Ectodermal cell (in vitro differentiated cells): Measurements from ENCODE around the gene AFM.

Experiments
- H3K27ac ChIP-seq: 2 replicates; pipeline ENCODE4 v1.7.0; 2013; ENCODE audit warnings: mild to moderate bottlenecking, low read depth, low read length; ENCODE audit not compliant: insufficient read depth, poor library complexity, severe bottlenecking
- H3K27me3 ChIP-seq: 2 replicates; pipeline ENCODE4 v1.7.0; 2013; ENCODE audit warnings: mild to moderate bottlenecking, low read length; ENCODE audit not compliant: insufficient read depth, control insufficient read depth, poor library complexity, severe bottlenecking
- H3K36me3 ChIP-seq: one replicate; pipeline ENCODE4 v1.7.0; 2013; ENCODE audit warnings: low read length; ENCODE audit not compliant: control insufficient read depth, insufficient read depth
- H3K4me1 ChIP-seq: one replicate; pipeline ENCODE4 v1.7.0; 2013; ENCODE audit warnings: low read length; ENCODE audit not compliant: control insufficient read depth, insufficient read depth
- H3K4me3 ChIP-seq: 2 replicates; pipeline ENCODE4 v1.7.0; 2013; ENCODE audit warnings: low read depth, low read length, control low read depth; ENCODE audit not compliant: insufficient read depth
- H3K9me3 ChIP-seq: 2 replicates; pipeline ENCODE4 v1.7.0; 2013; ENCODE audit warnings: mild to moderate bottlenecking, low read length, moderate library complexity; ENCODE audit not compliant: control insufficient read depth
- WGBS, 2 experiments: methylation state at CpG; one replicate each; pipeline ENCODE4 v1.1.7; 2013; ENCODE audit warnings: missing lambda C conversion rate in 2 of 2; 5-methylcytosine and 5-hydroxymethylcytosine counted together

Gene AFM

DNA sequence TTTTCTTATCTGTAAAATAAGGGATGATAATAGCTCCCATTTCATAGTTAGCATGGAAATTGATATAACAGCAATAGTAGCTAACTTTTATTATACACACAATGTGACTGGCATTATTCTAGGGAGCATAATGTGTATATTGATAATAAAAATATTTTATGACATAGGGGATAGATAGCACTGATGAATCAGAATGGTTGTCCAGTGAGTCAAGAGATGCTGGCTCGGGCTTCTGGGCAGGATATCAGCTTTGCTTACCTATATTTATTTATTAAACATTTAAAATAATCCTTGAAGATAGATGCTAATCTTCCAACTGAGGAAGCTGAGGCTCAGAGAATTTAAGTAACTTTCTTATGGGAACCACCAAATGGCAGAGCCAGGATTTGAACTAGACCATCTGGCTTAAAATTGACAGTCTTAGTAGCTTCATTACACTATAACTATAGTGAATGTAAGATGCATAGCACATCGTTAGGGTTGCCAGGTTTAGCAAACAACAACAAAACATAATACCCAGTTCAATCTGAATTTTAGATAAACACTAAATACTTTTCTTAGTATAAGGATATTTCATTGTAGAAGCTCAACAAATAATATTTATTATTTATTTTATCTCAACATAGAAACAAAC is 42.8 kb upstream of the AFM start:
- Histone ChIP-seq H3K36me3 (no peaks in the 10 kb centered on the region), H3K9me3 (no peaks in the 10 kb centered on the region), H3K4me1 (no peaks in the 10 kb centered on the region), H3K27ac (no peak overlapping the region), H3K27me3 (no peaks in the 10 kb centered on the region), H3K4me3 (no peak overlapping the region)
- WGBS, 2 experiments = no CpG with 5 or more reads among the region's 2 CpGs

DNA sequence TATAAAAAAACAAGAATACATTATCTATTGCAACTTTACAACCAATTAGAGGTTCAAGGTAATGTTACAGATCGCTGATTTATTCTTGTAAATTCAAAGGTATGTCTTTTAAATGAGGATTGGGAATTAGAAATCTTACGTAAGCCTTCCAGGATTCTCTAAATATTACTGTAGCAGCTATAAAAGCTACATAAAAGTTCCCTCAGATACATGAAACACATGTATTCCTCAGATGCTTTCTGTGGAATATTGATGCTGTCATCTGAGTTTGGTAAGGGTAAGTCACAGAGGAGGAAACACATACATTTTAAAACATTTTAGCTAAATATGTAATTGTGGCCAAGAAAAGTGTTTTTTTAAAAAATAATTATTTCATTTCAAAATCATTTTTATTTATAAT is 42.1 kb upstream of the AFM start:
- H3K36me3 ChIP-seq = no peaks in the 10 kb centered on the region
- no peak overlapping the region for H3K27ac ChIP-seq
- H3K27me3 ChIP-seq = no peaks in the 10 kb centered on the region
- H3K4me3 ChIP-seq = no peak overlapping the region
- no peaks in the 10 kb centered on the region for H3K9me3 ChIP-seq
- no peaks in the 10 kb centered on the region for H3K4me1 ChIP-seq
- 100% methylated on average over 1 of the region's 2 CpGs; no CpG with 5 or more reads in 1 of the 2 experiments for whole genome bisulfite sequencing, 2 experiments

DNA sequence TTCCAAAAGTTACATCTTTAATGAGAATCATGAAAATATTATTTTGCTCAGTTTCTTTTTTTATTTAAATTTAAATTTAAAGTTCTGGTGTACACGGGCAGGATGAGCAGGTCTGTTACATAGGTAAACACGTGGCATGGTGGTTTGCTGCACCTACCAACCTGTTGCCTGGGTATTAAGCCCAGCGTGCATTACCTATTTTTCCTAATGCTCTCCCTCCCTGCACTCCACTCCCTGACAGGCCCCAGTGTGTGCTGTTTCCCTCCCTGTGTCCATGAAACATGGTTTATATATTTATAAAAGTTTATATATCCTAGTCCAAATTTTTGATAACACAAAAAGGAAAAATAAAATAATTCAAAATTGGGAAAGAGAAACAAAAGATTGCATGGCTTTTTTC is 41.6 kb upstream of the AFM start:
- no peaks in the 10 kb centered on the region for H3K27me3 ChIP-seq
- H3K4me1 ChIP-seq = no peaks in the 10 kb centered on the region
- H3K27ac ChIP-seq = no peak overlapping the region
- 89% methylated on average over 3 of the region's 3 CpGs for WGBS, 2 experiments
- H3K36me3 ChIP-seq = no peaks in the 10 kb centered on the region
- H3K4me3 ChIP-seq = no peak overlapping the region
- no peaks in the 10 kb centered on the region for H3K9me3 ChIP-seq

DNA sequence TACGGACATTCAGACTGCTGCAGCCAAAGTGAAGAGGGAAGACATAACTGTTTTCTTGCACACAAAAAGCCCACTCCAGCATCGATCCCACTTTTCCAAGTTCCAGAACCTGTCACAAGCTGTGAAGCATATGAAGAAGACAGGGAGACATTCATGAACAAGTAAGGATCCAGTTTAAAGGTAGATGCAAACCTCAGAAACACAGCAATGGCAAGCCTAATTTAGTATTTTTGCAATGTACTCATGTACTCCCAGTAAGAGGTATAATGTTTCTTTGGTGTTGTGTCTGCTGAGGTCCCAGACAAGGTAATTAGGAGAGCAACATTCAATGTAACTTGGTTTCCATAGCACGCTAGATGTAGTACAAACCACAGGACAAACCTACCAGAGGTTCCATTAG is 40.9 kb upstream of the AFM start:
- H3K4me3 ChIP-seq = no peak overlapping the region
- no peaks in the 10 kb centered on the region for H3K9me3 ChIP-seq
- H3K4me1 ChIP-seq = no peaks in the 10 kb centered on the region
- no peaks in the 10 kb centered on the region for H3K27me3 ChIP-seq
- WGBS, 2 experiments = 93 to 97% methylated on average over 3 of the region's 3 CpGs
- H3K27ac ChIP-seq = no peak overlapping the region
- H3K36me3 ChIP-seq = no peaks in the 10 kb centered on the region

DNA sequence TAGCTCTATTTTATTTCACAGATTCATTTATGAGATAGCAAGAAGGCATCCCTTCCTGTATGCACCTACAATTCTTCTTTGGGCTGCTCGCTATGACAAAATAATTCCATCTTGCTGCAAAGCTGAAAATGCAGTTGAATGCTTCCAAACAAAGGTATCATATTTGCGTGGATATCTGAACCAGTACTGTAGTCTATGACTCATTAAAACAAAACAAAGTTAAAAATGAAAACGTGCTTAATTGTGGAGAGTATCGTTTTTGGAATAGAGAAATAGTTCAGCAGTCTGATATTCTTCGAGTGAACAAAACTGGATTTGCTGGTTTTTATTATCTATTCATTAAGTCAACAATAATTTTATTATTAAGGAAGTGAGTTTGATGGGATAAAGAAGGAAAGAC is 39.3 kb upstream of the AFM start:
- Histone ChIP-seq H3K4me1 (no peaks in the 10 kb centered on the region), H3K4me3 (no peak overlapping the region), H3K27ac (no peak overlapping the region), H3K27me3 (no peaks in the 10 kb centered on the region), H3K36me3 (no peaks in the 10 kb centered on the region), H3K9me3 (no peaks in the 10 kb centered on the region)
- WGBS, 2 experiments = 93 to 100% methylated on average over 2 to 5 of the region's 5 CpGs

DNA sequence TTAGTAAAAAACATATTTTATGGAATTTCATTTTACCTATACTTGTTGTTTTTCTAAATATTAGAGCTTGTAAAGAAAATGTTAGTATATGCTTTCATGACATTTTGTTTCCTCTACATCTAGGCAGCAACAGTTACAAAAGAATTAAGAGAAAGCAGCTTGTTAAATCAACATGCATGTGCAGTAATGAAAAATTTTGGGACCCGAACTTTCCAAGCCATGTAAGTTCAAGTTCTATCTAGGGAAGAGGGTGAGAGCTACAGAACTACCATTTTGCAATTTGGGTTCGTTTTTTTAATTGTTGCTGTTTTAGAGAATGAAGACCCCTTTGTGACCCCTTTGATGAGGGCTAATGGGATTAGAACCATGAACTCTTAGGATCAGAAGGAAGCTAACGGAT is 38.3 kb upstream of the AFM start:
- H3K27me3 ChIP-seq = no peaks in the 10 kb centered on the region
- H3K9me3 ChIP-seq = no peaks in the 10 kb centered on the region
- no peaks in the 10 kb centered on the region for H3K4me1 ChIP-seq
- no peak overlapping the region for H3K27ac ChIP-seq
- no peak overlapping the region for H3K4me3 ChIP-seq
- H3K36me3 ChIP-seq = no peaks in the 10 kb centered on the region
- 70 to 78% methylated on average over 2 of the region's 3 CpGs for WGBS, 2 experiments

DNA sequence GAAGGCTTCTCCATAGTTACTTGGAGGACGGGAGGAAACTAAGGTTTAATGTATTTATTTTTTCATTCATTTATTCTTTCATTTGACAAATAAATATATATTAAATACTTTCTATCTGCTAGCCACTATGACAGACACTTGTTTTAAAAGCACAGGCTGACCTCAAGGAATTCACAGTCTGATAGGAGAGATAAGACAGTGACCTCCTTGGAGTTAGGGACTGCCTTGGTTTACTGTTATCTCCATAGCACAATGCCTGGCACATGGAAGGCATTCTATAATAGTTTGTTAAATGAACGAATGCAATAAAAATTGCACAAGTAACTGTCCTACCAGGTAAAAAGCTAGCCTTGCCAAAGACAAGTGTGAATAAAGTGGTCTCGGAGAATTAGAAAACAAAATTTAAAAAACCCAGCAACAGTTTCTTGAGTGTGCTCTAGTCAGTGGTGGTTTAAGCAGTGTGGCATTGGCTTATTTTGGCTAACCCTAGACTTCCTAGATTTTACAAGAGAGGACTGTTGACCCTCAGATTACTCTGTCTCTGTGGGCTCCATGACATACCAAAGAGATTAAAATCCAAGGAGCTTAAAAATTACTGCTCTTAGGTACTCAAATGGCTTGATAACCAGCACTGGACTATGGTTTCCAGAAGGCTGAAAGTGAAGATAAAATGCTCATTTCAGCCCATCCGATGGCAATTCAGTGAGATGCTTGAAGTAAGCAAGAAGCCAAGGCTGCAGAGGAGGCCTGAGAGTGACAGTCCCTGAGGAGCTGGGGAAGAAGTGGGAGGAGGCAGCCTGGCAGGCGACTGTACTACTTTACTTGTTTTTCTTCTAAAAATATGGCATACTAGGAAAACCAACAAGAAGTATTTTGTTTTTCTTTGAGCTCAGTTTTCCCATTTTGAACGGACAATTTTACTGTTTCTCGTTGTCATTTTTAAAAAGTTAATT is 35.9 kb upstream of the AFM start:
- 91% methylated on average over 6 of the region's 7 CpGs for WGBS, 2 experiments
- no peaks in the 10 kb centered on the region for H3K27me3 ChIP-seq
- no peaks in the 10 kb centered on the region for H3K9me3 ChIP-seq
- peaks cover 5% of the 10 kb centered on the region for H3K4me1 ChIP-seq
- H3K4me3 ChIP-seq = no peak overlapping the region
- H3K27ac ChIP-seq = no peak overlapping the region
- no peaks in the 10 kb centered on the region for H3K36me3 ChIP-seq

DNA sequence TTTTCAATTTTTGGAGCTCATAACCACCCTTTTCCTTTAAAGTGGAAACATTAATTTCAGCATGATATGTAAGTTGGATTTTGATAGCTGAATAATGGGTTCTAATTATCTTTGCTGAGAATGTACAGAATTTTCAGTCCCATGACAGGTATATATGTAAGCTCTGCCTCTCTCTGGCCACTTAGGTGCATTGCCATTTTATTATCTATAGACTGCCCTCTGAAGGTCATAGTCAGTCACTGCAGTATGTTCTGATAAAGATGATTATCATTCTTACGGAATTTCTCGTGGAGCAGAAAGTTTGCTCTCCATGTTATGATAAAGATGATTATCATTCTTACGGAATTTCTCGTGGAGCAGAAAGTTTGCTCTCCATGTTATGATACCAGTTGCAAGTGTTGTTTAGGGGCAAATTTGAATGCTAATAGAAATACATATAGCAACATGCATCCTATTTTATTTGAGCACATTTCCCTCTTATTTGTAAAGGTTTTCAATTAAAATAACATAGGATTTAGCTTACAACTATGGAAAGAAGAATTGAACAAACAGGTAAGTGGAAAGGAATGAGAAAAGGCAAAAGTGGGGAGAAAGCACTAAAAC is 35.1 kb upstream of the AFM start:
- WGBS, 2 experiments = 73% methylated on average over 2 of the region's 4 CpGs; no CpG with 5 or more reads in 1 of the 2 experiments
- Histone ChIP-seq H3K4me1 (peaks cover 6% of the 10 kb centered on the region), H3K36me3 (no peaks in the 10 kb centered on the region), H3K27me3 (no peaks in the 10 kb centered on the region), H3K27ac (no peak overlapping the region), H3K4me3 (no peak overlapping the region), H3K9me3 (no peaks in the 10 kb centered on the region)

DNA sequence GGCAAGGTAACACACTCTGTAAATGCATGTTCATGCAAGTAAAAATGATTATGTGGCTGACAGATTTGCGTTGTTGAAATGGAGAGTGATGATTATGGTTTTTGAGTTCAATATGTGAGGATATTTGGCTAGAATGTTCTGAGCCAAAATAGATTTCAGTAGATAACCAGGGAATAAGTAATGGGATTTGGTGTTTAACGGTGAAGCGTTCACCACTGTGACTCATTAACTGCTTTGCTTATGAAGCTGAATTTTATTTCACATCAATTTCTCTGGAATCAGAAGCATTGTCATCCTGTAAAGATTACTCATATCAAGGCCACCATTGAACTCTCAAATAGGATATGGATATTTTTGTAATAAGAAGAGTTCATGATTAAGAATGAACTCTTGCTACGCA is 33.9 kb upstream of the AFM start:
- Histone ChIP-seq H3K9me3 (no peaks in the 10 kb centered on the region), H3K36me3 (no peaks in the 10 kb centered on the region), H3K4me1 (peaks cover 6% of the 10 kb centered on the region), H3K27ac (no peak overlapping the region), H3K27me3 (peaks cover 6% of the 10 kb centered on the region), H3K4me3 (no peak overlapping the region)
- WGBS, 2 experiments = 93 to 95% methylated on average over 3 of the region's 4 CpGs
